H1 (cell line): ENCODE results near the gene LHPP. TPM values are rescaled to one million over a fixed set of nuclear protein-coding genes. Genes with fewer than 3 reads are reported as not detected.

ENCODE experiments used
- CTCF ChIA-PET: fragments of 300-600 bp; sonication (Branson Sonifier 250); formaldehyde crosslinking; loops from one replicate; lab custom pipeline; 2021; ENCODE audit not compliant: partially characterized antibody; lab: Charles Lee
- POLR2A ChIA-PET: fragments of 300-600 bp; sonication (Branson Sonifier 250); formaldehyde crosslinking; loops from one replicate; lab custom pipeline; 2021; ENCODE audit warnings: inconsistent platforms; ENCODE audit not compliant: partially characterized antibody; lab: Charles Lee
- DNase-seq, 2 experiments: peaks; one replicate each; pipeline versions ENCODE4 v3.0.0 to v3.0.0-alpha.2; 2010 to 2022; ENCODE audit warnings: low spot score in 2 of 2, low read depth in 1 of 2, mixed read lengths in 1 of 2
- FAIRE-seq: peaks from 2 replicates; lab custom pipeline; 2011; peaks lifted over from hg19 to GRCh38; lab: Jason Lieb, UNC
- H2AFZ ChIP-seq: 2 replicates; pipeline ENCODE4 v1.8.1; 2012; ENCODE audit warnings: low read length, inconsistent platforms
- H2AK5ac ChIP-seq: 2 replicates; pipeline ENCODE4 v1.6.1; 2013; ENCODE audit warnings: low read depth, low read length
- H2BK120ac ChIP-seq: replicated peaks from 2 replicates; pipeline ENCODE3; 2013; ENCODE audit warnings: low read depth, low read length, inconsistent platforms
- H2BK12ac ChIP-seq: 2 replicates; pipeline ENCODE4 v1.6.1; 2013; ENCODE audit warnings: low read depth, low read length
- H2BK15ac ChIP-seq: 2 replicates; pipeline ENCODE4 v1.6.1; 2013; ENCODE audit warnings: low read length
- H2BK20ac ChIP-seq: 2 replicates; pipeline ENCODE4 v1.6.1; 2013; ENCODE audit warnings: low read length
- H2BK5ac ChIP-seq: 2 replicates; pipeline ENCODE4 v1.6.1; 2013; ENCODE audit warnings: low read depth, low read length
- H3K14ac ChIP-seq: 2 replicates; pipeline ENCODE4 v1.6.1; 2013; ENCODE audit warnings: inconsistent platforms; ENCODE audit not compliant: insufficient read length
- H3K18ac ChIP-seq: 2 replicates; pipeline ENCODE4 v1.6.1; 2013; ENCODE audit warnings: low read length; ENCODE audit errors: extremely low read depth
- H3K23ac ChIP-seq: 2 replicates; pipeline ENCODE4 v1.6.1; 2013; ENCODE audit warnings: inconsistent platforms; ENCODE audit not compliant: insufficient read length
- H3K23me2 ChIP-seq: 2 replicates; pipeline ENCODE4 v1.6.1; 2013; ENCODE audit warnings: low read depth, low read length
- H3K27ac ChIP-seq: 2 replicates; pipeline ENCODE4 v1.6.1; 2011; ENCODE audit warnings: low read depth, low read length, inconsistent platforms
- H3K27me3 ChIP-seq, 4 experiments: replicated peaks in 1 of 4; 1 replicate in 1 of 4; 2 replicates in 3 of 4; pipeline versions ENCODE4 v1.6.1 to v1.8.1; 2011 to 2013; ENCODE audit warnings: low read length in 3 of 4, mild to moderate bottlenecking in 3 of 4, inconsistent platforms in 2 of 4, mixed read lengths in 2 of 4, moderate library complexity in 1 of 4; ENCODE audit not compliant: control insufficient read depth in 3 of 4, insufficient read depth in 3 of 4; ENCODE audit errors: extremely low read depth in 1 of 4
- H3K36me3 ChIP-seq, 4 experiments: 2 replicates each; pipeline versions ENCODE4 v1.6.1 to v1.8.1; 2011 to 2013; ENCODE audit warnings: mild to moderate bottlenecking in 4 of 4, low read length in 3 of 4, moderate library complexity in 2 of 4, control low read depth in 1 of 4, inconsistent platforms in 1 of 4; ENCODE audit not compliant: insufficient read depth in 4 of 4, control insufficient read depth in 2 of 4
- H3K4ac ChIP-seq: replicated peaks from 2 replicates; pipeline ENCODE3; 2013; ENCODE audit warnings: low read length, low read depth, mixed read lengths, inconsistent platforms; ENCODE audit not compliant: insufficient read length
- H3K4me1 ChIP-seq, 4 experiments: replicated peaks in 1 of 4; 1 replicate in 1 of 4; 2 replicates in 3 of 4; pipeline versions ENCODE4 v1.6.1 to v1.8.1; 2011 to 2013; ENCODE audit warnings: low read length in 3 of 4, inconsistent platforms in 2 of 4, mixed read lengths in 1 of 4; ENCODE audit not compliant: insufficient read depth in 4 of 4, control insufficient read depth in 3 of 4
- H3K4me2 ChIP-seq, 2 experiments: 2 replicates each; pipeline versions ENCODE4 v1.6.1 to v1.8.1; 2011 to 2013; ENCODE audit warnings: low read depth in 2 of 2, low read length in 2 of 2, control low read depth in 1 of 2, inconsistent platforms in 1 of 2, mild to moderate bottlenecking in 1 of 2; ENCODE audit not compliant: insufficient read depth in 1 of 2
- H3K4me3 ChIP-seq, 4 experiments: fragments of 200-600, 300-600 bp in 1 of 4; sonication (generic), shearing (Covaris generic), sonication (Bioruptor Twin) in 1 of 4; 2 replicates each; pipeline versions ENCODE4 v1.5.1 to v1.8.1; 2011 to 2016; ENCODE audit warnings: low read length in 4 of 4, low read depth in 3 of 4, control low read depth in 2 of 4, inconsistent platforms in 2 of 4, mild to moderate bottlenecking in 2 of 4, mixed read lengths in 1 of 4, moderate library complexity in 1 of 4; ENCODE audit not compliant: insufficient read depth in 2 of 4; ENCODE audit errors: extremely low read depth in 1 of 4
- H3K56ac ChIP-seq: replicated peaks from 2 replicates; pipeline ENCODE3; 2013; ENCODE audit warnings: low read depth, mild to moderate bottlenecking, mixed read lengths, low read length, inconsistent platforms; ENCODE audit not compliant: insufficient read length
- H3K79me1 ChIP-seq: 2 replicates; pipeline ENCODE4 v1.6.1; 2013; ENCODE audit warnings: low read depth, low read length, control low read depth
- H3K79me2 ChIP-seq, 2 experiments: 2 replicates each; pipeline versions ENCODE4 v1.6.1 to v1.8.1; 2012 to 2013; ENCODE audit warnings: low read length in 2 of 2, mild to moderate bottlenecking in 2 of 2, inconsistent platforms in 1 of 2; ENCODE audit not compliant: insufficient read depth in 2 of 2, control insufficient read depth in 1 of 2
- H3K9ac ChIP-seq, 4 experiments: replicated peaks in 1 of 4; 1 replicate in 1 of 4; 2 replicates in 3 of 4; pipeline versions ENCODE4 v1.6.1 to v1.8.1; 2011 to 2013; ENCODE audit warnings: low read depth in 3 of 4, low read length in 3 of 4, control low read depth in 2 of 4, mild to moderate bottlenecking in 2 of 4, moderate library complexity in 2 of 4, inconsistent platforms in 1 of 4; ENCODE audit errors: extremely low read depth in 1 of 4
- H3K9me3 ChIP-seq, 2 experiments: 2 replicates each; pipeline versions ENCODE4 v1.6.1 to v1.8.1; 2012 to 2013; ENCODE audit warnings: mild to moderate bottlenecking in 2 of 2, moderate library complexity in 2 of 2, control low read depth in 1 of 2, inconsistent platforms in 1 of 2, low read depth in 1 of 2, low read length in 1 of 2, mixed read lengths in 1 of 2; ENCODE audit not compliant: insufficient read depth in 2 of 2
- H4K20me1 ChIP-seq, 2 experiments: replicated peaks in 1 of 2; 2 replicates each; pipeline versions ENCODE3 to v1.8.1; 2011 to 2013; ENCODE audit warnings: inconsistent platforms in 2 of 2, low read length in 2 of 2, mild to moderate bottlenecking in 1 of 2; ENCODE audit not compliant: insufficient read depth in 2 of 2, control insufficient read depth in 1 of 2
- H4K5ac ChIP-seq: 2 replicates; pipeline ENCODE4 v1.6.1; 2013; ENCODE audit warnings: low read length, low read depth, mixed read lengths, inconsistent platforms; ENCODE audit not compliant: insufficient read length
- H4K8ac ChIP-seq: 2 replicates; pipeline ENCODE4 v1.8.0; 2013; ENCODE audit warnings: mild to moderate bottlenecking, moderate library complexity, low read length, inconsistent platforms; ENCODE audit not compliant: insufficient read depth; ENCODE audit errors: extremely low read depth
- H4K91ac ChIP-seq: replicated peaks from 2 replicates; pipeline ENCODE3; 2013; ENCODE audit warnings: low read length, mixed read lengths, inconsistent platforms; ENCODE audit not compliant: insufficient read length
- ASH2L ChIP-seq: fragments of 200-600, 300-600 bp; sonication (generic); IDR thresholded peaks from one replicate; pipeline ENCODE4 v1.7.1; 2017; ENCODE audit warnings: low read length
- BCL11A ChIP-seq, 2 experiments: IDR thresholded peaks; one replicate each; pipeline ENCODE4 v1.6.1; 2011; ENCODE audit warnings: low read depth in 2 of 2, low read length in 2 of 2, mild to moderate bottlenecking in 2 of 2
- CHD1 ChIP-seq: IDR thresholded peaks from 2 replicates; pipeline ENCODE4 v1.6.1; 2012; ENCODE audit warnings: low read depth, low read length, improper control_type of control experiment
- CHD2 ChIP-seq: IDR thresholded peaks from 2 replicates; pipeline ENCODE4 v1.6.1; 2012; ENCODE audit warnings: low read length, improper control_type of control experiment
- EGR1 ChIP-seq: IDR thresholded peaks from 2 replicates; pipeline ENCODE4 v1.6.1; 2011; ENCODE audit warnings: low read depth, low read length, borderline replicate concordance
- GABPA ChIP-seq: IDR thresholded peaks from 2 replicates; pipeline ENCODE4 v1.6.1; 2011; ENCODE audit warnings: mild to moderate bottlenecking, low read length, moderate library complexity, borderline replicate concordance; ENCODE audit not compliant: insufficient read depth
- HDAC2 ChIP-seq, 2 experiments: fragments of 300-600 bp in 1 of 2; sonication (generic) in 1 of 2; IDR thresholded peaks; 2 replicates each; pipeline ENCODE4 v1.6.1; 2011 to 2012; ENCODE audit warnings: low read depth in 2 of 2, low read length in 2 of 2, mild to moderate bottlenecking in 2 of 2, moderate library complexity in 2 of 2, borderline replicate concordance in 1 of 2, inconsistent platforms in 1 of 2
- MAFK ChIP-seq: IDR thresholded peaks from 2 replicates; pipeline ENCODE4 v1.6.1; 2012; ENCODE audit warnings: low read depth, mild to moderate bottlenecking, improper control_type of control experiment, low read length
- NRF1 ChIP-seq: IDR thresholded peaks from 2 replicates; pipeline ENCODE4 v1.6.1; 2011; ENCODE audit warnings: mild to moderate bottlenecking, low read depth, low read length, improper control_type of control experiment
- POLR2A ChIP-seq, 2 experiments: IDR thresholded peaks; 1 replicate in 1 of 2; 2 replicates in 1 of 2; pipeline ENCODE4 v1.6.1; 2011; ENCODE audit warnings: low read depth in 2 of 2, low read length in 2 of 2, mild to moderate bottlenecking in 2 of 2; ENCODE audit errors: control extremely low read depth in 1 of 2
- RBBP5 ChIP-seq: IDR thresholded peaks from 2 replicates; pipeline ENCODE4 v1.7.1; 2012; ENCODE audit warnings: low read depth, mild to moderate bottlenecking, inconsistent platforms, low read length, moderate library complexity, borderline replicate concordance
- RFX5 ChIP-seq: IDR thresholded peaks from 2 replicates; pipeline ENCODE4 v1.6.1; 2011; ENCODE audit warnings: low read depth, low read length, improper control_type of control experiment, borderline replicate concordance
- SIRT6 ChIP-seq: IDR thresholded peaks from one replicate; pipeline ENCODE4 v1.7.1; 2012; ENCODE audit warnings: low read length, inconsistent platforms
- ZNF274 ChIP-seq: IDR thresholded peaks from 2 replicates; pipeline ENCODE4 v1.7.0; 2012; ENCODE audit warnings: low read length, borderline replicate concordance; ENCODE audit errors: extremely low read depth
- WGBS, 2 experiments: shearing (Covaris generic) in 1 of 2; methylation state at CpG; one replicate each; pipeline versions ENCODE4 v1.1.6 to v1.1.7; 2013 to 2015; ENCODE audit warnings: low lambda C conversion rate in 2 of 2, mixed read lengths in 2 of 2, inconsistent platforms in 1 of 2, low coverage in 1 of 2, missing lambda C conversion rate in 1 of 2; ENCODE audit not compliant: insufficient replicate concordance in 2 of 2, insufficient coverage in 1 of 2, insufficient read length in 1 of 2; ENCODE audit errors: extremely low coverage in 1 of 2, missing lambda C conversion rate in 1 of 2; 5-methylcytosine and 5-hydroxymethylcytosine counted together
- polyA plus RNA-seq, 7 experiments: library from polyadenylated mRNA; depleted of rRNA in 3 of 7; stranded (reverse) in 5 of 7; unstranded in 2 of 7; fragments of >200 nt in 5 of 7; fragments of 200-250 nt in 2 of 7; gene quantifications; 1 replicate in 5 of 7; 2 replicates in 1 of 7; 4 replicates in 1 of 7; pipeline versions ENCODE4 v1.2.1 to v1.2.3, GENCODE V29; 2011 to 2013; ENCODE audit warnings: missing spikeins in 2 of 7, mixed read lengths in 2 of 7
- total RNA-seq: library from RNA; stranded (reverse); fragmentation: NEBNext Ultra II Directional; extraction: Animal tissue kit (Norgen Biotek cat#: 25700); gene quantifications from 2 replicates; pipeline ENCODE4 v1.2.1, GENCODE V29; 2021
- TF ChIP-seq, protein P1 (sequence below): IDR thresholded peaks from 2 replicates; pipeline ENCODE4 v1.6.1; 2012; ENCODE audit warnings: inconsistent platforms

The LHPP gene
- total and polyA plus RNA-seq, 2 of the 8 experiments (the other 6 are each of a cell fraction or from before 2014, with no cell fraction given), result 26.0 to 45.0 TPM

DNA sequence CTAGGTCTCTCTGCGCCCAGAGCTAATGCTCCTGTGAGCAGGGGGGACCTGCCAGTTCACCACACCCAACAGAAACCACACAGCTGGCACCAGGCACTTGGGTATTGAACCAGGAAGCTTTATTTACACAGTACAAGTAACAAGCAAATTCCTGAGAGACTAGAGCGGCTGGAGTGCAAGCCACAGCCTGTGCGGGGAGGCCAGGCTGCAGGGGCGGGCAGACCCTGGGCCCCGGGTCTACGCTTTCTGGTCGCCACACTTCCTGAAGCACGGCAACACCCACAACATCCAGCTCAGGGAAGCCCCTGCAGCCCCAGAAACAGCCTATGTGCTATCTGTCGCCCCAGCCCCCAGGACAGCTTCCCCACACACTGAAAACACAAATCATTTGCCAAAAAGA lies 157.6 kb downstream of the LHPP start:
- Histone ChIP-seq H4K91ac (no peak overlapping the region), H2BK120ac (no peak overlapping the region), H2BK12ac (no peak overlapping the region), H3K9ac (no peak overlapping the region), H3K4me2 (no peak overlapping the region), H3K23ac (no peak overlapping the region), H3K27me3 (no peaks in the 10 kb centered on the region), H2BK15ac (no peak overlapping the region), H3K79me2 (no peaks in the 10 kb centered on the region), H2AFZ (no peak overlapping the region), H3K23me2 (no peaks in the 10 kb centered on the region), H3K27ac (no peak overlapping the region), H2AK5ac (no peak overlapping the region), H4K5ac (no peak overlapping the region), H2BK5ac (no peak overlapping the region; the same call in 1 of the 2 replicates), H3K56ac (no peak overlapping the region), H4K20me1 (peaks cover 2 to 8% of the 10 kb centered on the region in 2 experiments), H3K4me1 (peaks cover 0 to 8% (median 2%) of the 10 kb centered on the region in 4 experiments; a peak in 2 of 7 replicates), H3K18ac (no peak overlapping the region), H3K14ac (no peak overlapping the region), H4K8ac (no peak overlapping the region), H3K4me3 (no peak overlapping the region), H3K9me3 (no peaks in the 10 kb centered on the region), H3K79me1 (no peaks in the 10 kb centered on the region), H2BK20ac (no peak overlapping the region), H3K36me3 (no peaks in the 10 kb centered on the region; a peak in 1 of 8 replicates), H3K4ac (no peak overlapping the region)
- no peak for DNase-seq
- WGBS, 2 experiments, result 87% methylated on average over 9 of the region's 9 CpGs; no CpG with 5 or more reads in 1 of the 2 experiments
- CTCF ChIA-PET, result interaction anchor here (0.8 to 1.6 kb wide), 6 partner anchors 11 to 122 kb away, joined by 3 to 5 read pairs (median 3); no protein-coding TSS in a partner anchor
- POLR2A ChIA-PET, result no interaction called here
- FAIRE-seq, result no peak
- no peak for TF ChIP-seq CHD2
- TF ChIP-seq ASH2L, result no peak
- TF ChIP-seq SIRT6, result no peak
- TF ChIP-seq NRF1, result no peak
- TF ChIP-seq, protein P1, sequence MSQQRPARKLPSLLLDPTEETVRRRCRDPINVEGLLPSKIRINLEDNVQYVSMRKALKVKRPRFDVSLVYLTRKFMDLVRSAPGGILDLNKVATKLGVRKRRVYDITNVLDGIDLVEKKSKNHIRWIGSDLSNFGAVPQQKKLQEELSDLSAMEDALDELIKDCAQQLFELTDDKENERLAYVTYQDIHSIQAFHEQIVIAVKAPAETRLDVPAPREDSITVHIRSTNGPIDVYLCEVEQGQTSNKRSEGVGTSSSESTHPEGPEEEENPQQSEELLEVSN, result no peak
- no peak for TF ChIP-seq MAFK
- no peak for TF ChIP-seq BCL11A (IDR thresholded peaks at IDR 0.05; ENCODE audit: low read depth in 2 of 2, low read length in 2 of 2)
- no peak for TF ChIP-seq HDAC2 (IDR thresholded peaks at IDR 0.05; ENCODE audit: borderline replicate concordance in 1 of 2, low read depth in 2 of 2, low read length in 2 of 2)
- TF ChIP-seq POLR2A (IDR thresholded peaks at IDR 0.05; ENCODE audit: control extremely low read depth in 1 of 2, low read depth in 2 of 2, low read length in 2 of 2), result no peak
- no peak for TF ChIP-seq EGR1
- TF ChIP-seq RFX5, result no peak
- no peak for TF ChIP-seq RBBP5
- no peak for TF ChIP-seq CHD1
- no peak for TF ChIP-seq ZNF274
- TF ChIP-seq GABPA, result no peak
